Activated effector memory CD4-positive, alpha-beta T cell treated with Interleukin-2 at 50 U/mL for 16 hours (primary cell): ENCODE results near the gene BIRC7.

Experiments
- DNase-seq: peaks from one replicate; pipeline ENCODE4 v3.0.0-alpha.2; 2020

Gene BIRC7

GRCh38 chr20:63235399-63235983 lies at the start of gene BIRC7:
BIRC7 (plus strand) TSS chr20:63235905; CDS start chr20:63236097, 192 bp downstream.
- DNase-seq, result no peak

GRCh38 chr20:63186084-63186483 lies 49.6 kb upstream of the BIRC7 start:
- no peak for DNase-seq

GRCh38 chr20:63186528-63187316 lies 49.0 kb upstream of the BIRC7 start:
- DNase-seq, result no peak

- no peak for DNase-seq
Observed at GRCh38 chr20:63187338-63188158, 48.2 kb upstream of the BIRC7 start.

GRCh38 chr20:63188159-63188442 lies 47.6 kb upstream of the BIRC7 start:
- no peak for DNase-seq

- no peak for DNase-seq
Observed at GRCh38 chr20:63188641-63189321, 46.9 kb upstream of the BIRC7 start.

GRCh38 chr20:63189322-63189642 lies 46.4 kb upstream of the BIRC7 start:
- no peak for DNase-seq

- no peak for DNase-seq
Observed at GRCh38 chr20:63189846-63190559, 45.7 kb upstream of the BIRC7 start.

GRCh38 chr20:63190828-63191227 lies 44.9 kb upstream of the BIRC7 start:
- no peak for DNase-seq

- no peak for DNase-seq
Observed at GRCh38 chr20:63191400-63191799, 44.3 kb upstream of the BIRC7 start.

GRCh38 chr20:63192721-63193120 lies 43.0 kb upstream of the BIRC7 start:
- DNase-seq, result no peak

- DNase-seq, result no peak
Observed at GRCh38 chr20:63194007-63194796, 41.5 kb upstream of the BIRC7 start.

- DNase-seq, result no peak
Observed at GRCh38 chr20:63194797-63195173, 40.9 kb upstream of the BIRC7 start.

- no peak for DNase-seq
Observed at GRCh38 chr20:63196768-63197470, 38.8 kb upstream of the BIRC7 start.

GRCh38 chr20:63198606-63199005 lies 37.1 kb upstream of the BIRC7 start:
- DNase-seq, result no peak

GRCh38 chr20:63202021-63202420 lies 33.7 kb upstream of the BIRC7 start:
- DNase-seq, result no peak

- no peak for DNase-seq
Observed at GRCh38 chr20:63202811-63203526, 32.7 kb upstream of the BIRC7 start.

- no peak for DNase-seq
Observed at GRCh38 chr20:63204362-63204761, 31.3 kb upstream of the BIRC7 start.

- DNase-seq, result no peak
Observed at GRCh38 chr20:63205896-63206295, 29.8 kb upstream of the BIRC7 start.

GRCh38 chr20:63206878-63207277 lies 28.8 kb upstream of the BIRC7 start:
- no peak for DNase-seq
